HG03378 (cell line): ENCODE data around the gene CBARP.
"Not testable (repeated sequence)": the region's sequence is repeated elsewhere in the genome, so short reads cannot be mapped to it uniquely, and the experiment has no call there.

ENCODE experiments used
- ATAC-seq: cut with Tn5 transposase; IDR thresholded peaks from one replicate; pipeline ENCODE4 v1.9.1; 2021; ENCODE audit warnings: mild to moderate bottlenecking, moderate library complexity; ENCODE audit not compliant: unreplicated experiment

CBARP gene

DNA sequence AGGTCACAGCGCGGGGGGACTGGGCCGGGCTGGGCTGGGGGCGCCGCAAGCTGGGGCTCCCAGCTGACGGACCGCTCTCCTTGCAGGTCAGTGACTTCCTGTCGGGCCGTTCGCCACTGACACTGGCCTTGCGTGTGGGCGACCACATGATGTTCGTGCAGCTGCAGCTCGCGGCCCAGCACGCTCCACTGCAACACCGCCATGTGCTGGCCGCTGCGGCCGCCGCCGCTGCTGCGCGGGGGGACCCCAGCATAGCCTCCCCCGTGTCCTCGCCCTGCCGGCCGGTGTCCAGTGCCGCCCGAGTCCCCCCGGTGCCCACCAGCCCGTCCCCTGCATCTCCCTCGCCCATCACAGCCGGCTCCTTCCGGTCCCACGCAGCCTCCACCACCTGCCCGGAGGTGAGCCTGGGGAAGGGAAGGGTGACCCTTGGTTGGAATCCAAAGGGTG lies 16.3 kb upstream of the CBARP start:
- no peak for ATAC-seq

DNA sequence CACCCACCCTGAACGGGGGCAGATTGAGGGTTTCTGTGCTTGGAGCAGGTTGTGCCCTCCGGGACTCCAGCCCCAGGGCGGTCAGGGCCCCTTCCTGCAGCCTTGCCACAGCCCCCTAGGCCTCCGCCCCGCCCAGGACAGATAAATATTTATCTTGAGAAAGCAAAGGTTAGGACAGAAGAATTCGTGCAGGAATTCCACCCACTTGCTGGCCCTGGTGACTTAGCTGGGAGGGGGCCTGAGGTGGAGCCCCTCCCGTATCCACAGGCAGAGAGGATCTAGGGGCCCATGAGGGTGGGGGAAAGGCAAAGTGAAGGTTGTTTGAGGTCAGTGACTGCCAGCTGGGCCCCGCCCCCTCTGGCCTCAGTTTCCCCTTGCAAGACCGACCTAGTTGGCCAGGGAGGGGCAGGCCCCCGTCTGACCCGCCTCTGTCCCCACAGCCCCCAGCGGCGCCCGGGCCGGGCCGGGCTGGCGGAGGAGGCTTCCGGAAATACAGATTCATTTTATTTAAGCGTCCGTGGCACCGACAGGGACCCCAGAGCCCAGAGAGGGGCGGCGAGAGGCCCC lies 15.8 kb upstream of the CBARP start:
- no peak for ATAC-seq

DNA sequence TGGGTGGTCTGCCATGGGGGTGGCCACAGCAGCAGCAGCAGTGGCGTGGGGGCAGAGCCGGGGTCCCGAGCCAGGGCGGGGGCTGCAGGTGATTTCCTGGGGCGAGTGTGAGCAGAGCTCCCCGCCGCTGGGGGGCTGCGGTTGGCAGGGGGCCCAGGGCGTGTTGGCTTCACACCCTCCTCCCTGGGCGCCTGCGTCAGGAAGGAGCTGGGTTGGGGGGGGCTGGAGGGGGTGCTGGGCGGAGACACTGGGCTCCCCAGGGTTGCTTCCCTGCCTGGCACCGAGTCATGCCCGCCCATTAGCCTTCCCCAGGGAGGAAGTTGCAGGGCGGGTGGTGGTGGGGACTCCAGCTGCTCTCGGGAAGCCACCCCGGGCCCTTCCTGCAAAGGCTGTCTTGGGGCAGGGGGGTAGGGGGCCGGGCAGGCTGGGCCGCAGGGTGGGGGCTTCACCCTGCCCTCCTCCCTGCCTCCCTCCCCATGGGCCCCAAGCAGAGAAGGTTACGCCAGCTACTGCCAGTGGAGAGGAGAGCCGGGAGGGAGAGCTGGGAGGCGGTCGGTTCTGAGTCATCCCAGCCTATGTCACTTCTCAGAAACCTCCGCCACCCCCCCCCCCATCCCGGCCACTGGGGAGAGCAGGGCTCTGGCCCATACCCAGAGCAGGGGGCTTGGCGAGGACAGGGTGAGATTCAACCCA lies 15.2 kb upstream of the CBARP start:
- ATAC-seq: no peak

DNA sequence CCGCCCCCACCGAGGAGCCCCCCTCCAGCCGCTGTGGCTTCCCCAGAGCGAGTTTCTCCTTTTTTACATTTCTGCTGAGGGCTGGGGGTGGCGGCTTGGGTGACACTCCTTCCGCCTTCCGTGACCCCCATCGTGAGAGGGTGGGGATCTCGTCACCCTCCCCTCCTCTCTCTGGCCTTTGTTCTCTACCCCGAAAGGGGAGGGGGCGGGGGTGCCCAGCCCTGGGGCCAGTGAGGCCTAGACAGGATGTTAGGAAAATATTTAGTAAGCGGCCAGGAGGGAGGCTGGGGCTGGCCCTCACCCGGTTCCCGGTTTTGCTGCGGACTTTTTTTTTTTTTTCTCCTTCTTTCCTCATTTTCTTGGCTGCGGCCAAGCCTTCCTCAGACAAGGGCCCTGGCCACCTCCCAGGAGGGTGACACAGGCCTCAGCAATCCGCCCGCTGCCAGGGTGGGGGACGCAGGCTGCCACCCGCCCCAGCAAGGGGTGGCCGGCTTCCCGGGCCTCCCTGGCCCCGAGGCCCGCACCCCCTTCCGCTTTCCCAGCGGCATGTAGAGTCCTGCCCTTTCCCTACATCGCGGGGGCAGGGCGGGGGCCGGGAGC lies 14.5 kb upstream of the CBARP start:
- ATAC-seq: no peak

DNA sequence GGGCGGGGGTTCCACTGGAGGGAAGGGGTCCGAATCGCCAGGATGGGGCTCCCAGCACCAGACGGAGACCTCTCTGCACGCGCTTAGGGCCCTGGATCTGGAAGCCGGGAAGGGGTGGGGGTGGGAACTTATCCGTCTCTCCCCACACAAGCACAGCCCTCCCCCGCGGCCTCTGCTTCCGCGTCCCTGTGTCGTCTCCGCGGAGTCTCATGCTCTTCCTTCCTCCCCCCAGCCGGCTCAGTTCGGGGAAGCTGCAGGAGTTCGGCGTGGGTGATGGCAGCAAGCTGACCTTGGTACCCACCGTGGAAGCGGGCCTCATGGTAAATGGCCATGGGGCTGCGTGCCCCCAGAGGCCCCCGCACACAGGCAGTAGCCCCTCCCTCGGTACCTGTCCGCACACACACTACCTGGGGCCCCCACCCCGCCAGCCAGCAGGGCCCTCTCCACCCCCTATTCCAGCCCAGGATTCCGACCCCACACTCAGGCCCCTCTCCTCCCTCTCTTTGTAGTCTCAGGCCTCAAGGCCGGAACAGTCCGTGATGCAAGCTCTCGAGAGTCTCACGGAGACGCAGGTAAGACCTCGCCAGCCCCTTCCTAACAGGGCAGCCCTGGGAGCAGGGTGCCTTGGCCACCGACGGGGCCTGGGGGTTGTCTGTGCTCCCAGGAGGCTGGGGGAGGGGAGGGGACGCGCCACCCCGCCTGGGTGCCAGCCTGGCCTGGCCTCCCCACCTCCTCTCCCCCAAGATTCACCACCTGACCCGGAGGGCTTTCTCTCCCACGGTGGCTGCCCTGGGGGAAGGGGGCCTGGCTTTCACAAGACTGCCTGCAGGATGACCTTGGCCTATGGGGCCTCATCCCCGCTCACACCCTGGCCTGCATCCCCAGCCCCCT lies 13.8 kb upstream of the CBARP start:
- ATAC-seq: no peak

DNA sequence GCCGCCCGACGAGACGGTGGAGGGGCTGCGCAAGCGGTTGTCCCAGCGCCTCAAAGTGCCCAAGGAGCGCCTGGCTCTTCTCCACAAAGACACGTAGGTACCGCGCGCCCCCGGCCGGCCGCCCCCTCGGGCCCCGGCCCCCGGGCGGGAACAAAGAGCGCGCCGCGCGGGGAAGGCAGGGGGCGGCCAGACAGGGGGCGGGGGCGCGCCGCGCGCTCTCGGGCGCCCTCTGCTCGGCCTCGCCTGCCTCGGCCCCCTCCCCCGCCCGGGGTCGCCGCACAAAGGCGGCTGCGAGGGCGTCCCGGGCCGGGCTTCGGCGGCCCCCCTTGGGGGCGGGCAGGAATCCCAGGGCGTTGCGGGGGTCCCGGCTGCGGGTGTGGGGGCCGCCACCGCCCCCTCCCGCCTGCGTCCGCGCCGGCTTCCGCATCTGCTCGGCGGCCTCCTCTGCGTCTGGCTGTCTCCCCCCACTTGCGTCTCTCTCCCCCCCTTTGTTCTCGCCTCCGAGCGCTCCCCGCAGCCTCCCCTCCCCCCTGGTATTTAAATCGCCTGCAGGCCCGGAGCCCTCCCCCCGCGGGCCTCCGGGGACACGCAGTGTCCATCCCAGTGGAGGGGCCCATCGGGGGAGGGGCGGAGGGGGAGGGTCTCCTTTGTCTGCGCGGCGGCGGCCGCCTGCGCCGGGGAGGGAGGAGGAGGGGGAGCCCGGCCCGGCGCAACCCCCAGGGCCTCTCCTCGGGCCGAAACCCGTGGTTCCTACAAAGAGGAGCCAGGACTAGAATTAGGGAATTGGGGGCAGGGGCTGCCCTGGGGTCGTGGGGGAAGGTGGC lies 12.8 kb upstream of the CBARP start:
- no peak for ATAC-seq

DNA sequence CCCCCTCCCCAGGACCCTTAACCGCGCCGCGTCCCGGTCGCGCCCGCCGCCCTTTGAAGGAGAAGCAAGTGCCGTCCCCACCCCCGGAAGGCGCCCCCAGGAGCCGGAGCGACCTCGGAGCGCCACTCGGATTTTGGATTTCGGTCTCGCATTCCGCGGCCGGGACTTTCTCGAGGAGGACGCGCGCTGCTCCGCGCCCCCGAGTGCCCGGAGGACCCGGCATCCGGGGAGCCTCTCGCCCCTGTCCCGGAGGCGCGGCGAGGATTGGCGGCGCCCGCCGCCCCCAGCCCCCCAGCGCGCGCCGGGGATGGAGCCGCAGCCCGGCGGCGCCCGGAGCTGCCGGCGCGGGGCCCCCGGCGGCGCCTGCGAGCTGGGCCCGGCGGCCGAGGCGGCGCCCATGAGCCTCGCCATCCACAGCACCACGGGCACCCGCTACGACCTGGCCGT lies 12.2 kb upstream of the CBARP start:
- no peak for ATAC-seq

DNA sequence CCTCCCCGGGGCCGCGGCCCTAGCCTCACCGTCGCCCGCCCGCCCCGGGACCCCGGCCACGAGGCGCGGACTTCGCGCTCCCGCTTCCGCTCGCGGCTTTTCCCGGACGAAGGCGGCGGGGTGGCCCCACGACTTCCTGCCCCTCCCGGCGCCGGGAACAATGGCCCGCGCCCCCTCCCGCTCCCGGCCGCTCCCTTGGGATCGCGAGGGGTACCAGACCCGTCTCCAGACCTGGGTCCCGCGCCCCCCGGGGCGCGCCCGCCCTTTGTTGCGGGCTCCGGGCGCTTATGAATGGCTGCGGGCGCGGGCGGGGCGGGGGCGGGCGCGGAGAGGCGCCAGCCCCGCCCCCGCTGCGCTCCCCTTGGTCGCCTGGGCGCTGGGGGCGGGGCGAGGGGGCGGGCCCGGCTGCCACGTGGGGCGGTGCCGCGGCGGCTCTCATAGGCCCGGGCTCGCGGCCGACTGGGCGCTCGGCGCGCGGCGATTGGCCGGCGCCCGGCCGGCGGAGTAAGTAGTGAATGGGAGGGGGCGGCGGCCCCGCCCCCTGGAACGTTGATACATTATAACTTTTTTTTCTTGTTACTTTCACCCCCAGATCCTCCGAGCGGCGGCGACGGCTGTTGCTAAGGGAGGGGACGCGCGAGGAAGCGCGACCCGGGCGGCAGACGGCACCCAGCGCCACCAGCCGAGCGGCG lies 11.6 kb upstream of the CBARP start:
- peak; percentile 34 for ATAC-seq

DNA sequence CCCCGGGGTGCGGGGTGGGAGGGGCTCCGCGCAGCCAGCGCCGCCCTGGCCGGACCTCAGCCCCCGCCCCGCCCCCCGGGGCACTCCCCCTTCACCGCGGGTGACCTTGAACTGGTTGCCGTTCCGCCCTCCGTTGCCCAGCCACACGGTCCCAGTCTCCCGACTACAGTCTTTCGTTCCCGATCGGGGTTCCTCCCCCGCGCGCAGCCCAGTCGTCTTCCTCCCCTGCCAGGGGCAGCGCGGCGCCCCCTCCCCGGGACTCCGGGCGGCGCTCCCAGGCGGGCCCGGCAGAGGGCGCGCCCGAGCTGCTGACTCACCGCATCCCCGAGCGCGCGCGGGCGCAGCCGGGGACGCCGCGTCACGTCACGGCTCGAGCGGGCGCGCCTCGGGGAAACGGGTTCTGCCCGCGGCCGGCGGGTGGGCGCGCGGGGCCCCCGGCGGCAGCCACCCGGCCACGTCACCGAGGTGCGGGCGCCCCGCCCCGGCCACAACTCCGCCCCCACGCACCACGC lies 11.0 kb upstream of the CBARP start:
- ATAC-seq: no peak

DNA sequence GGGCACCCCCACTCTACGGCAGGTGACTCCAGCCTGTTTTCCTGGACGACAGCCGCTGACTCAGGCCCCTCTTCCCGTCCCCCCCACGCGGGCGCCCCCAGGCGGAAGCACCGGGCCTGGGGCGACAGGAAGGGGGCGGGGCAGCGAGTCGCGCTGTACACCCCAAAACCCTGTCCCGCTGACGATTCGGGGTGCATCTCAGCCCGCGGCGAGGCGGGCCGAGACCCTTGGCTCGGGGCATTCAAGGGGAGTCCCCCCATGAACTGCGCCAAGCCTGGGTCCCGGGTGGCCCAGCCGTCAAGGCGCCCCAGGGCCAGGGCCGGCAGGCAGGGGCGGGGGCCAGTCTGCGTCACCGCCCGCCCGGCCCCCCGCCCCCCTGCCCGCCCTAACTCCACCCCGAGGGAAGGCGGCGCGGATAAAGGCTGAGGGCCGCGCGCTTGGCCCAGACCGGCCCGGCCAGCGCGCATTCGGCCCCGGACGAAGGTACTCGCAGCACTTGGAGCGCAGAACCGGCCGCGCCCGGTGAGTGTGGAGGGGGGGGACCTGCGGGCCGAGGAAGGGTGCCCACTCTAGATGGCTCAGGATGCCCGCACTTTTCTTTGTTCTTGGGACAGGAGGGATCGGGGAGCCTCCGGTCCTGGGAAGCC lies 10.5 kb upstream of the CBARP start, which contains the start of gene MIDN:
Gene MIDN (plus strand): TSS at position 445 of the 647 bp plus-strand sequence. CDS start 1,714 bp downstream, outside the sequence.
- ATAC-seq: no peak

DNA sequence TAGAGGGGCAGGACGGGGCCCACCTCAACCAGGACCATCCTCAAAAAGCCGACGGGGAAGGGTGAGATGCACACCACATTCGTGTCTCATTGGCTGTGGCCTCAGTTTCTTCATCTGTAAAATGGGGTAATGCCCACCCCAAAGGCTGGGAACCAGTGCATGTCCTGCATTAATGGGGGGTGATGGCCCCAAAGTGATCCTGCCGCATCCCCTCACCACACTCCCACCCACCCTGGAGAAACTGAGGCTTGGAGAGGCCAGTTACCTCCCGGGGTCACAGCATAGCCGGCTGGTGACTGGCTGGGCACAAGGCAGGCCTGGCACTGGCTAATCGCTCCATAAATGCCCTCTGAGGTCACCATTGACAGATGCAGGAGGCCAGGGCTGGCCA lies 9.9 kb upstream of the CBARP start:
- no peak for ATAC-seq

DNA sequence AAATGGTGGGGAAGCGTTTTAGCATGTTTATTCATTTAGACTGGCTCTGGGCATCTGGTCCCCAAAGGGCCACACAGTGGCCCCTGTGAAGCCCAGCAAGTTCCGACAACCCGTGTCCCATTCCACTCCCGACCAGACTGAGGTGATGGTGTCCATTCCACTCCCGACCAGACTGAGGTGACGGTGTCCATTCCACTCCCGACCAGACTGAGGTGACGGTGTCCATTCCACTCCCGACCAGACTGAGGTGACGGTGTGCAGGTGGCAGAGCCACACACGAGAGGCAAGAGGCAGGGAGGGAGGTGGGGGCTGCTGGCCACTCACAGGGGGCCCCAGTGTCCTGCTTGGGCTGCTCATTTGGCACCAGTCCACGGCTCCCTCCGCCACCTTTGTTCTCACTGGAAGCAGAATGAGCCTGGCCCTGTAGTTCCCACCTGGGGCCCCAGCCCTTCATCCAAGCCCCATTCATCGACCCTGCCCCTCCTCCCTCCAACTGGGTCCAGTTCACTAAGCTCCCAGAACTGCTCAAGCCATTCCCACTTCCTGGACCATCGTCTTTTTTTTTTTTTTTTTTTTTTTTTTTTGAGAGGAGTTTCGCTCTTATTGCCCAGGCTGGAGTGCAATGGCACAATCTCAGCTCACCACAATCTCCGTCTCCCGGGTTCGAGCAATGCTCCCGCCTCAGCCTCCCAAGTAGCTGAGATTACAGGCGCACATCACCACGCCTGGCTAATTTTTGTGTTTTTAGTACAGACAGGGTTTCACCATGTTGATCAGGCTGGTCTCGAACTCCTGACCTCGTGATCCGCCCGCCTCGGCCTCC lies 8.7 kb upstream of the CBARP start:
- ATAC-seq: not testable (repeated sequence)

DNA sequence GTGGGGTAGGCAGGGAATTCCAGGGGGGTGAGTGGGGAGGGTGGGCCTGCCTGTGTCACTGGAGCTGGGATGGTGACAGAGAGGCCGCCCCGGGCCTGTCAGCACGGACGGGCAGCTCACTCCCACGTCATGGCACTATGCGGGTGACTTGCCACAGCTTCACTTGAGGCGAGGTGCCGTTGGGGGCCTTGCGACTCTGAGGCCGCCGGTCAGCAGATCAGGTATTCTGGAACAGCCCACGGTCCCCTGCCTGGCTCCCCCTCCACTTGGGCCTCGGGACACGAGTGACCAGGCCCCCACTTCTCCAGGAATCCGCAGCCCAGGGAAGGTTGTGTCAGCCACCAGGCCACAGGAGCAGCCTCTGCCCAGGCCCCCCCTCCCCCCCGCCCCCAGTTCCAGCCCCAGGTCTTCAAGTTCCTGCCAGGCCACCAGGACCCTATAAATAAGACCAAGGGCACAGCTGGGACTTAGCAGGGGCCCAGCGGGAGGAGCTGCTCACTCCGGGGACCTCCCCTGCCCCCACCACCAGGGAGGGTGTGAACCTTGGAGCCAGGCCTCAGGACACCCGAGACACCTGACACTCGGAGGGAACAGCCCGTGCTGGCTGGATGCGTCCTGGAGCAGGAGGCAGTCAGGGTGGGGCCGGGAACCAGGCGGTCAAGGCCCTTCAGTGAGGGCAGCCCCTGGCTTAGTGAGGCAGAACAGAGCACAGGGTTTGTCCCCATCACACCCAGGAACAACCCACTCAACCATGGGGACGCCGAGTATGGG lies 7.9 kb upstream of the CBARP start:
- no peak for ATAC-seq

DNA sequence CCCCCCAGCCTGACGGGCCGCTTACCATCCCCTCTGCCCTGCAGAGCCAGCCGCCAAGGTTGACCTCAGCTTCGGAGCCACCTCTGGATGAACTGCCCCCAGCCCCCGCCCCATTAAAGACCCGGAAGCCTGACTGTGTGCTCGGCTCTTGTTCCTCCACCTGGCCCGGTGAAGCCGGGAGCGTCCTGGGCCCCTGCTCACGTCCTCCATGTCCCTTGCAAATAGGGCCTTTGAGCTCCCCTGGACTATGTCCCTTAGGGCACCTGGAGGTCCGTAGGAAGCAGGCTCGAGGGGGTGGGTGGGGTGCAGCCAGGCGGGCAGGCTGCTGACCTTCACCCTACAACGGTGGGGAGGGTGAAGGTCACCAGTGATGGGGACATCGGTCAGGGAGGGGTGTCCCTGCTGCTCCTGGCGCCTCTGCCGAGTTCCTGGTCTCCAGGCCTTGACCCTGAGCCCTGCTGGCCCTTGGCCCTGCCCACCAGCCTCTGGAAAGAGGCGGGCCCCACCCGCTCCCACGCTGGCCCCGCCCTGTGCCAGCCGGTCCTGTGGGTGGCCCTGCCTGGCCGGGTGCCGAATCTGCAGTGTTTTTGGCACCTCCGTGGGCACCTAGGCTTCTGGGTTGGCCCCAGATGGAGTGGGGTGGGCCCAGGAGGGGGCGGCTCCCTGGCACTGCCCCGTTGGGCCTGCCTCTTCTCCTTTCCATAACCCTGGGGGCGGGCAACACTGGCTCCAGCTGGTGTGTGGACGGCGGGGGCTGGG lies 7.1 kb upstream of the CBARP start:
- ATAC-seq: no peak

DNA sequence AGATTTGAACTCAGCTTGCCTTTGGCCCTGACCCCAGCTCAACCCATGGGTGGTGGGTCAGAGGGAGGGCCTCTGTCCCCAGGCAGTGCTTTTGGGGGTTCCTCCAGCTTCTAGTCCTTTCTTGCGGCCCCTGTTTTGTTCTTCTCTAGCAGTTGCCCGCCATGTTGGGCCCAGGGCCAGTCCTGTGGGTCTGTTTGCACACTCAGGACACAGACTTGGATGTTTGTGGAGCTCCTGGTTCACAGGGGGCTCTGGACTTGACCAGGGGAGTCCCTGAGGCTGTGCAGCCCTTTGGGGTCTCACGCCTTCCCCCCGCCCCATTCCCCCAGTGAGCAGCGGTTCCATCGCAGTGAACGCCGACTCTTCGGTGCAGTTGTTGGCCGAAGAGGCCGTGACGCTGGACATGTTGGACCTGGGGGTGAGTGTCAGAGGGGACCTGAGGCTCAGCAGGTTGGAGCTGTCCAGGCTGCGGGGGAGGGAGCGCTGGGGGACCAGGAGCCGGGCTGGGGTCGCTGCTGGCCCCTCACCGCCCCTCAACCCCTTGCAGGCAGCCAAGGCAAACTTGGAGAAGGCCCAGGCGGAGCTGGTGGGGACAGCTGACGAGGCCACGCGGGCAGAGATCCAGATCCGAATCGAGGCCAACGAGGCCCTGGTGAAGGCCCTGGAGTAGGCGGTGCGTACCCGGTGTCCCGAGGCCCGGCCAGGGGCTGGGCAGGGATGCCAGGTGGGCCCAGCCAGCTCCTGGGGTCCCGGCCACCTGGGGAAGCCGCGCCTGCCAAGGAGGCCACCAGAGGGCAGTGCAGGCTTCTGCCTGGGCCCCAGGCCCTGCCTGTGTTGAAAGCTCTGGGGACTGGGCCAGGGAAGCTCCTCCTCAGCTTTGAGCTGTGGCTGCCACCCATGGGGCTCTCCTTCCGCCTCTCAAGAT lies 6.2 kb upstream of the CBARP start:
- ATAC-seq: no peak
